Measurements from ENCODE around the gene FGFBP1.
A peak's percentile ranks its signal among the peaks of the same experiment; 100 is the strongest.

The FGFBP1 gene

GRCh38 chr4:15936495-15936894 lies 2.0 kb downstream of the FGFBP1 start:
- ChIA-PET CTCF (interaction anchor here (0.9 kb wide), 1 partner anchor 54 kb away, joined by 4 read pairs; no protein-coding TSS in a partner anchor), POLR2A (ENCODE audit: low non-redundant PET) (no interaction called here)
- TF ChIP-seq CTCF (conservative IDR thresholded peaks at IDR 0.05; ENCODE audit: low read depth): no peak
- peak overlapping the region; percentile 92 for H3K27ac ChIP-seq
- DNase-seq (ENCODE audit: low spot score): peak; percentile 53

- CTCF ChIA-PET: no interaction called here
- no peak for TF ChIP-seq CTCF (conservative IDR thresholded peaks at IDR 0.05; ENCODE audit: low read depth)
- peak overlapping the region; percentile 92 for H3K27ac ChIP-seq
- POLR2A ChIA-PET (ENCODE audit: low non-redundant PET): no interaction called here
- DNase-seq (ENCODE audit: low spot score): no peak
Measured at GRCh38 chr4:15935504-15936402, 2.8 kb downstream of the FGFBP1 start.

DNA sequence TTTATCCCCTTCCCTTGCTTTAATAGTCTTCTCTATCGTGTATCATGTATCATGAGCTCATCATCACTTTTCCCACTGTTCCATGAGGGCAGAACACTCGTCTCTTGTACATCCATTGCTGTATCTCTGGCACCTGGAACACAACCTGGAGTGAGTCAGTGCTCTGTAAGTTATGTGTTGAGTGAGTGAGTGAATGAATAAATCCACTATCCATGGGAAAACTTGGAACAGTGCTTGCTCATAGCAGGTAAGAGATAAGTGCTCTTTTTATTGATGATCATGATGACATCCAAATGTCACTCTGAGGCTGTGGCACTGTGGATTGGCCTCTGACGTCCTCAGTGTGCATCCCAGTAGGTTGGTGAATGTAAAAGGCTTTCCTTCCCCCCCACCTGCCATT lies 4.3 kb downstream of the FGFBP1 start:
- POLR2A ChIA-PET (ENCODE audit: low non-redundant PET): no interaction called here
- peak overlapping the region; percentile 92 for H3K27ac ChIP-seq
- CTCF ChIA-PET: no interaction called here
- TF ChIP-seq CTCF (conservative IDR thresholded peaks at IDR 0.05; ENCODE audit: low read depth): no peak
- DNase-seq (ENCODE audit: low spot score): no peak

- ChIA-PET CTCF (no interaction called here), POLR2A (ENCODE audit: low non-redundant PET) (no interaction called here)
- TF ChIP-seq CTCF (conservative IDR thresholded peaks at IDR 0.05; ENCODE audit: low read depth): no peak
- peak overlapping the region; percentile 55; the same call in 1 of the 2 replicates for H3K27ac ChIP-seq
- no peak for DNase-seq (ENCODE audit: low spot score)
Measured at GRCh38 chr4:15931451-15932210, 6.9 kb downstream of the FGFBP1 start.

DNA sequence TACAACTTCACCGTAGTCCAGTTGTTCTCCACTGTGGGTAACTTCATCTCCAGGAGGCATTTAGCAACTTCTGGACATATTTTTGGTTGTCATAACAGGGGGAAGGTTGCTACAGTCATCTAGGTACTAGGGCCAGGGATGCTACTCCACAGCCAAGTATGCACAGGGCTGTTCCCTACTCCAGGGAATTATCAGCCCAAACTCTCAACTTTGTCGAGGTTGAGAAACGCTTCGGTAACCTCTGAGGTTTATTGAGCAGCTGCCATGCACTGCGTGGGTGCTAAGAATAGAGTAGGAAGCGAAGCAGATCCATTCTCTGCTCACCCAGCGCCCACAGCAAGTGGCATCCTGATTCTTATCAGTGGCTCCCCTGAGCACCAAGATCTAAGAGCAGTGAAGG lies 8.2 kb downstream of the FGFBP1 start:
- CTCF ChIA-PET: no interaction called here
- POLR2A ChIA-PET (ENCODE audit: low non-redundant PET): no interaction called here
- H3K27ac ChIP-seq: peak overlapping the region; percentile 23; the same call in 1 of the 2 replicates

More for the DNA sequence above, 8.2 kb downstream of the FGFBP1 start:
- no peak for DNase-seq (ENCODE audit: low spot score)
- TF ChIP-seq CTCF (conservative IDR thresholded peaks at IDR 0.05; ENCODE audit: low read depth): no peak
